ENCODE results near the gene GRID1. TPM values are rescaled to one million over a fixed set of nuclear protein-coding genes. Genes with fewer than 3 reads are reported as not detected.

Gene GRID1
- total RNA-seq, 1 donor from 2014 or later = 1.1 TPM

DNA sequence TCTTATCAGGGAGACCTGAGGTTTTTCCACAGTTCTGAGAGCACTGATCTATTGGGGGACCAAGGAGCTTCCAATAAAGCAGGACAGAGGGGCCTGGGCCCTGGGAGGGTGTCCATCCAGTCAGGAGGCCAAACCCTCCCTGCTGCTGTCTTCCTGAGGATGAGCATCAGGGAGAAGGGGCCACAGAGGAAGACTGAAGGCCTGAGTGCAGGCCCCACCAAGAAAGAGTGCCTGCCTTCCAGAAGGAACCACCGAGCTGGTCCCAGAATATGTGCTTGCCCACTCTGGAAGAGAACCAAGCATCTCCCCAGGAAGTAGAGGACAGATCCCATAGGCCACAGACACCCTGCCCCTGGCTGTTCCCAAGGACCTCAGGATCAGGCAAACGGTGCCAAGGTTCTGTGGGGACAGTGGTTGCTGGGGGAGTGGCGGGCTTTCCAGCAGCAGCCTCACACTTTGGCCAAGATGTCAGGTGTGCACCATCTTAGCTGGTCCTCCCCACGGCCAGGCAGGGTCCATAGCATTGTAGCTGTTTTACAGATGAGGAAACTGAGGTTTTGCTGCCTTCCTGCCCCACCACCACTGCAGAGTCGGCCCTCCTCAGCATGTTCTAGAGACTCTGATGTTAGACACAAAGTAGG, 199.4 kb downstream of the GRID1 start:
- Mint-ChIP-seq H3K36me3 (ENCODE audit: low read depth) (no peaks in the 10 kb centered on the region), H3K27ac (ENCODE audit: unreplicated experiment) (no peak overlapping the region), H3K4me1 (peaks cover 4% of the 10 kb centered on the region), H3K27me3 (ENCODE audit: low read depth) (no peaks in the 10 kb centered on the region), H3K9me3 (no peaks in the 10 kb centered on the region), H3K4me3 (no peak overlapping the region)
- no peak for DNase-seq (ENCODE audit: low read depth, low spot score)
- TF ChIP-seq, protein P1, sequence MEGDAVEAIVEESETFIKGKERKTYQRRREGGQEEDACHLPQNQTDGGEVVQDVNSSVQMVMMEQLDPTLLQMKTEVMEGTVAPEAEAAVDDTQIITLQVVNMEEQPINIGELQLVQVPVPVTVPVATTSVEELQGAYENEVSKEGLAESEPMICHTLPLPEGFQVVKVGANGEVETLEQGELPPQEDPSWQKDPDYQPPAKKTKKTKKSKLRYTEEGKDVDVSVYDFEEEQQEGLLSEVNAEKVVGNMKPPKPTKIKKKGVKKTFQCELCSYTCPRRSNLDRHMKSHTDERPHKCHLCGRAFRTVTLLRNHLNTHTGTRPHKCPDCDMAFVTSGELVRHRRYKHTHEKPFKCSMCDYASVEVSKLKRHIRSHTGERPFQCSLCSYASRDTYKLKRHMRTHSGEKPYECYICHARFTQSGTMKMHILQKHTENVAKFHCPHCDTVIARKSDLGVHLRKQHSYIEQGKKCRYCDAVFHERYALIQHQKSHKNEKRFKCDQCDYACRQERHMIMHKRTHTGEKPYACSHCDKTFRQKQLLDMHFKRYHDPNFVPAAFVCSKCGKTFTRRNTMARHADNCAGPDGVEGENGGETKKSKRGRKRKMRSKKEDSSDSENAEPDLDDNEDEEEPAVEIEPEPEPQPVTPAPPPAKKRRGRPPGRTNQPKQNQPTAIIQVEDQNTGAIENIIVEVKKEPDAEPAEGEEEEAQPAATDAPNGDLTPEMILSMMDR (conservative IDR thresholded peaks at IDR 0.05) = no peak

DNA sequence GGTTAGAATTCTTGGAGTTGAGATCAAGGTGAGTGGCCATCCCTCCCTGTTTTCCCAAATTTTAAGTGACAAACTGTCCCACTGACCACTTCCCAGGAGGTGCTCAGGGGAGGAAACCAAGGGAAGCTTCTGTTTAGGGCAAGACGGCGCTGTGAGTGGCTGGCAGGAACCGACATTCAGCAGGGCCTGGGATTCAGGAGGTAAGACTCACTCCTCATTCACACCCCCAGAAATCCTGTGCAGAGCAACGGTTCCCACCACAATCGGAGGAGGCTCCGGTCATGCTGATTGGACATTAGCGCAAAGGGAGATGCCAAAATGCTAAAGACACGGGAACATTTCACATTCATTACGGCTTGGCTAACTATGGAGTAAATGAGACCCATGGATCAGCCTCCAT, 200.9 kb downstream of the GRID1 start:
- Mint-ChIP-seq H3K27me3 (ENCODE audit: low read depth) (no peaks in the 10 kb centered on the region), H3K4me3 (no peak overlapping the region), H3K4me1 (peaks cover 4% of the 10 kb centered on the region), H3K36me3 (ENCODE audit: low read depth) (no peaks in the 10 kb centered on the region), H3K9me3 (no peaks in the 10 kb centered on the region), H3K27ac (ENCODE audit: unreplicated experiment) (no peak overlapping the region)
- DNase-seq (ENCODE audit: low read depth, low spot score) = no peak
- TF ChIP-seq, protein P1 (conservative IDR thresholded peaks at IDR 0.05) = no peak

DNA sequence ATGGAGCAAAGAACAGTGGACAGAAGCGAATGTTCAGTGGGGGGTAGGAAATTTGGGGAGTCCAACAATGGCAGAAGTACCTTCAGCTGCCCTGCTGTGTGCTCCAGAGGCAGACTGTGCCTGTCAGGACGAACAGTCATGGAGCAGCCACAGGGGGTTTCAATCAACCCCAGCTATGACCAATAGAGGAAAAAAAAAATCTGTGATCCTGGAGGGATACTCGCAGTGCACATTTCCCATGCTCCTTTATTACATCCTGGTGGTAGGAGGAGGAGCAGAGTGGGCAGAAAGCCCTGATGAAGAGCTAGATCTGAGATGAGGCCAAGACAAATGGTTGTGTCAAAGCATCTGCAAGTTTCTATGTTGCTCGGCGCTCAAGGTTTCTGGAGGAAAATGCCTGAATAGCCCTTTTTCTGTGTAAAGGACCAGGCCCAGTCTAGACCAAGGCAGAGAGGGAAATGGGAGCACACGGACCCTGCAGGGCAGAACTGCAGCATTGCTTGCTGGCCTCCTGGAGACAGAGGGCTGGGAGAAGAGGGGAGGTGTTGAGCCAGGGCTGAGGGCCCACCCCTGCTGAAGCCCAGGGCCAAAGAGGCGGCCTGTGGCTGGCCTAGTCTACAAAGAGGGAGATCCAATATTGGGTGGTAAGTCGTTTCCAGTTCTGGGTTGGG, 201.5 kb downstream of the GRID1 start:
- no peak overlapping the region for H3K27ac Mint-ChIP-seq (ENCODE audit: unreplicated experiment)
- TF ChIP-seq, protein P1 (conservative IDR thresholded peaks at IDR 0.05) = no peak
- no peaks in the 10 kb centered on the region for H3K36me3 Mint-ChIP-seq (ENCODE audit: low read depth)
- peaks cover 4% of the 10 kb centered on the region for H3K4me1 Mint-ChIP-seq
- H3K4me3 Mint-ChIP-seq = no peak overlapping the region
- no peak for DNase-seq (ENCODE audit: low read depth, low spot score)
- no peaks in the 10 kb centered on the region for H3K27me3 Mint-ChIP-seq (ENCODE audit: low read depth)
- H3K9me3 Mint-ChIP-seq = no peaks in the 10 kb centered on the region

DNA sequence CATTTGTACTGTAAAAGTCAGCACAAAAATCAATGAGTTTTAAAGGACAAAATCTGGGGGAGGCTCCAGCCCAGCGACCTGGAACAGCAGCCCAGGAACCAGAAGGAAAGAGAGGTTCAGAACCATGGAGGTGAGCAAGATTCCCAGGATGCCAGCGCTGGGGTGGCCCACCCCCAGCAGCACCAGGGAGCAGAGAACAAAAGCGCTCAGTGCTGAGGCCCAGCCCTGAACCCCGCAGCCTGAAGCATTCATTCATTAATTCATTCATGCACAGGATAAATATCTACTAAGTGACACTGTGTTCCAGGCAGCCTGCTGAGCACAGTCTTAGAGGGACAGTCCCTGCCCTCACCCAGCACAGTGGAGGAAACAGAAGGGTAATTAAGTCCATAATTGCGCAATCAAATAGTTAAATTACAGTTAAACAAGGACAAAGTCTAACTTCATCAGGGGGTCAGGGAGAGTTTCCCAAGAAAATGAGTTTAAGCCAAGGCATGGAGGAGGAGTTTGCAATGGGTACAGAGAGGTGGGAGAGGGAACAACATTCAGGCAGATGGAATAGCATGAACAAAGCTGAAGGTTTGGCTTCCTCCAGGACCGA, 202.3 kb downstream of the GRID1 start:
- TF ChIP-seq, protein P1 (conservative IDR thresholded peaks at IDR 0.05) = no peak
- Mint-ChIP-seq H3K36me3 (ENCODE audit: low read depth) (no peaks in the 10 kb centered on the region), H3K4me3 (no peak overlapping the region), H3K27me3 (ENCODE audit: low read depth) (no peaks in the 10 kb centered on the region), H3K27ac (ENCODE audit: unreplicated experiment) (no peak overlapping the region), H3K9me3 (no peaks in the 10 kb centered on the region), H3K4me1 (peaks cover 4% of the 10 kb centered on the region)
- no peak for DNase-seq (ENCODE audit: low read depth, low spot score)

DNA sequence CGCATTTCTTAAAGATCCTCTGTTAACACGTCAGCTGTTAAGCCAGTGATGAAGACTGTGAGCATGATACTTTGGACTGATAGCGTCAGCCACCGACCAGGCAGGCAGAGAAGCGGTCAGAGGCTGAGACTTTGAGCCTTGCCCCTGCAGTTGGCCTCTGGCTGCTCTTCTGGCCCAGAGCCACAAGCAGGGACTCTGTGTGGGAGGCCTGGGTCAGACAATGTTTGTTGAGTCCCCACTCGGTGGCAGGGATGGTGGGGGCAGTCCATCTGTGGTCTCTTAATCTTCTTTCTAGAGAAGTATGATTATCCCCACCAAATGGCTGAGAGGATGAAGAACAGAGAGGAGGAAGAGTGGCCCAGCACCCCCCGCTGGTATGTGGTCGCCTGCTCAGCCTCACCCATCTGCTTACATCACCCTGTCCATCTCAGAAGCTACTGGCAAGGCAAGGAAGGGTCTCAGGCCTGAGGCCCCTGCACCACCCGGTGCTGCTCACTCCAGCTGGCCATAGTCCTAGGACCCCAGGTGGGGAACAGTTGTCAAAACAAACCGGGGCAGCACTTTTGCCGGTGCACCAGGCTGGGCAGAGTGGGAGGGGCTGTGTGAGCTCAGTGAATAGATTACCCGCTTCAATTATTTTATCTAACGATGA, 202.9 kb downstream of the GRID1 start:
- H3K36me3 Mint-ChIP-seq (ENCODE audit: low read depth) = no peaks in the 10 kb centered on the region
- H3K27ac Mint-ChIP-seq (ENCODE audit: unreplicated experiment) = peak overlapping the region; percentile 19
- DNase-seq (ENCODE audit: low read depth, low spot score) = no peak
- no peaks in the 10 kb centered on the region for H3K27me3 Mint-ChIP-seq (ENCODE audit: low read depth)
- TF ChIP-seq, protein P1 (conservative IDR thresholded peaks at IDR 0.05) = no peak
- H3K4me3 Mint-ChIP-seq = no peak overlapping the region
- no peaks in the 10 kb centered on the region for H3K9me3 Mint-ChIP-seq
- H3K4me1 Mint-ChIP-seq = peaks cover 4% of the 10 kb centered on the region

All from neural crest cell (in vitro differentiated cells).